Measurements from ENCODE around the gene MAGI3.
"Not testable (repeated sequence)": the region's sequence is repeated elsewhere in the genome, so short reads cannot be mapped to it uniquely, and the experiment has no call there.

The MAGI3 gene

DNA sequence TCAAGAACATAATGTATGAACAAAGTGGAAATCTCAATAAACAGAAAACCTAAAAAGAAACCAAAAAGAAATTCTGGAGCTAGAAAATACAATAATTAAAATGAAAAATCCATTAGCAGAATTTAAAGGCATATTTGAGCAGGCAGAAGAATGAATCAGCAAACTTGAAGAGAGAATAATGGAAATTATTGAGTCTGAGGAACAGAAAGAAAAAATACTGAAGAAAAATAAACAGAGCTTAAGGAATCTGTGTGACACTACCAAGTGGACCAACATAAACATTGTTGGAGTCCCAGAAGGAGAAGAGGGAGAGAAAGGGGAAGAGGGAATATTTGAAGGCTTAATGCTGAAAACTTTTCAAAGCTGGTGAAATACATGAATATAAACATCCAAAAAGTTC, 54.5 kb downstream of the MAGI3 start:
- TF ChIP-seq ZNF274 (IDR thresholded peaks at IDR 0.05; ENCODE audit: low read depth, low read length), result no peak

DNA sequence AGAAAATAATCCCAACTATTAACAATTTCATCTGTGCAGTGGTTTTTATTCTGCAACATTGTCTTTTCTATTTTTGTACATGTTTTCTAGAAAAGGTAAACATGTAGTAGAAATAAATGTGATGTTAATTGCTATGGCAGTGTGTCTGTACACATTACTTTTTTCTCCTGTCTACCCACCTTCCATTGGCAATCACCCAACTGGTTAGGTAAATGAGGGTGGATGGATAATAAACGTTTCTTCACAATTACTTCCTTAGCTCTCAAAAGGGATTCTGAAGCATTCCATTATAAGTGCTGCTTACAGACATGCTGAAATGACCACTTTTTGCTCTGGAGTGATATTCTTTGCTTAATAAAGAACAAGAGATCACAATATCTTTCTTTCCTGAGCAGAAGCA, 61.4 kb downstream of the MAGI3 start:
- no peak overlapping the region for H3K4me3 ChIP-seq (ENCODE audit: low read length)

More for the DNA sequence above, 54.5 kb downstream of the MAGI3 start:
- no peak overlapping the region for H3K4me3 ChIP-seq (ENCODE audit: low read length)

DNA sequence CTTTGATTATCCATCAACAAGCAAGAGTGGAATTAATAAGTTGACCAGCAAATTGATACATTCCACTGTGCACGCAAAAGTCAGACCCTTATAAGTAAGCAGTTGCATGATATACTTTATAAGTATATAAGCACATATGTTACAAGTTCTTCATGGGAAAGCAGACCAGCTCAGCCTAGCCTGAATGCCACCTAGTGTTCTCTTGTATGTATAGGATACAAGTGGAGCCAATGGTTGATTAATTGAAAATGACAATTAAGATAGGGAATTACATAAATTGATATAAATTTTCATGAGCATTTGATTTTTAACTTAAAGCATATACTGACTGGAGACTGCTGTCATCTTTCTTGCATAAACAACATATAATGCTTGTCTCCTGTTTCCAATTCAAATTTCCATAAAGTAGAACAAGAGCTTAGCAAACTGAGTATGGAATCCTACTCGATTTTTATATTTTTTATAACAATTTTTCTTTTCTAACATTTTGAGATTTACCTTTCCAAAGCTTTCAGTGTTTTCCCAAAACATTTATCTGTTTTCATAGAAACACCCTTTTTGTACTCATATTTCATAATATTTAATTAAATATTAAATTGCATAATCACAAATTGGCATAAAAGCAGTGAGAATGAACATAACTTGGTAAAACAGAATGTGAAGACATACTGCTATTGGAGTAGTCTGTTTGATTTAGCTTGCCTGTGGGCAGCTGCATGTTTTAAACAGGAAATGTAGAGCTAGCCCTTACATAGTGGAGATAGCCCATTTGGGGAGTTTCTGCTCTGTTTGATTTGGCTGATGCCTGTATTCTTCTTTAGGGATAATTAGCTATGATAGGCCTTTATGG, 62.8 kb downstream of the MAGI3 start:
- H3K4me3 ChIP-seq (ENCODE audit: low read length), result no peak overlapping the region
- TF ChIP-seq ZNF274 (IDR thresholded peaks at IDR 0.05; ENCODE audit: low read depth, low read length), result no peak

More for the DNA sequence above, 61.4 kb downstream of the MAGI3 start:
- TF ChIP-seq ZNF274 (IDR thresholded peaks at IDR 0.05; ENCODE audit: low read depth, low read length), result no peak

DNA sequence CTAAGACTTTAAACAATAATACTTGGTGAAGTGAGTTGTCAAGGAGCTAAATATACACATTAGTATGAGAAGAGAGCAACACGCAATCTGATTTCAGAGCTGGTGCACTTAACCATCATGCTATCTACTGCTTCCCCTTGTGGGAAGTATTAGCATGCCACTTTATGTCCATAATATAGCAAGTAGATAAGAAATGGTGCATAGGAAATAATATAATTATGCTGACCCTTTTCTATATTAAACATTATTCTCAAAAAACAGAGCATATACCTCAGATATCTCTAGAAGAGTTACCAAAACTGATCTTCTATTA, 63.4 kb downstream of the MAGI3 start:
- no peak overlapping the region for H3K4me3 ChIP-seq (ENCODE audit: low read length)
- no peak for TF ChIP-seq ZNF274 (IDR thresholded peaks at IDR 0.05; ENCODE audit: low read depth, low read length)

DNA sequence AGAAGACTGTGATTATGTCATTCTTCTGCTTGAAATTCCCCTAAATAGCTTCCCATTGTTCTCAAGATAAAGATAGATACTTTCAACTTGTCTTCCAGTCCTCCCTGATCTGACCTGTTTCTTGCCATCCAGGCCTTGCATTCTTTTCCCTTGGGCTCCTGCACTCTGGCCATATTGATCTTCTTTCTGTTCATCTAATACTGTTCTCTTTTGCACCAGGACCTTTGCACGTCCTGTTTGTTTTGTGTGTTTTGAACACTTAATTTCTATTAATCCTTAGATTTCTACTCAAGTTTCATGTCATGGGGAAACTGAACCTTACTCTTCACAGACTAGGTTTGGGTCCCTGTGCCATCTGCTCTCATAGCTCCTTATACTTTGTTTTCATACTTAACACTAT, 65.1 kb downstream of the MAGI3 start:
- no peak for TF ChIP-seq ZNF274 (IDR thresholded peaks at IDR 0.05; ENCODE audit: low read depth, low read length)
- H3K4me3 ChIP-seq (ENCODE audit: low read length), result no peak overlapping the region

DNA sequence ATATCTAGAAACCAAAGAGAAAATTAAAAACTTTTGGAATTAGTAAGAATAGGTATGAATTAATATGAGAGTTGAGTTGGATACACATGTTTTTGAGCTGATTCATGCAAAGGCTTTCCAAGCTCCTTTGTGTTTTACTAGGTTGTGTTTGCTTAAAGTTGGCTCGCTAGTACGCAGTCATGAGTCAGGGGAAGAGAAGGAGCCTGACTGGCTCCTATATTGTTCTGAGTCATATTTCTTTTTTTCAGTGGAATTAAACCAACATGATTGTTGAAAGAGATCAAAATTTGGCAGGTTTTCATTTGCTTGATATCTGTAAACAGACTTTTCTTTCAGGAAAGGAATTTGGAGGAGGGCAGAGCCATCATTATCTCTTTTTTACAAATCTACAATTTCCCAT, 66.7 kb downstream of the MAGI3 start:
- TF ChIP-seq ZNF274 (IDR thresholded peaks at IDR 0.05; ENCODE audit: low read depth, low read length), result no peak
- no peak overlapping the region for H3K4me3 ChIP-seq (ENCODE audit: low read length)

DNA sequence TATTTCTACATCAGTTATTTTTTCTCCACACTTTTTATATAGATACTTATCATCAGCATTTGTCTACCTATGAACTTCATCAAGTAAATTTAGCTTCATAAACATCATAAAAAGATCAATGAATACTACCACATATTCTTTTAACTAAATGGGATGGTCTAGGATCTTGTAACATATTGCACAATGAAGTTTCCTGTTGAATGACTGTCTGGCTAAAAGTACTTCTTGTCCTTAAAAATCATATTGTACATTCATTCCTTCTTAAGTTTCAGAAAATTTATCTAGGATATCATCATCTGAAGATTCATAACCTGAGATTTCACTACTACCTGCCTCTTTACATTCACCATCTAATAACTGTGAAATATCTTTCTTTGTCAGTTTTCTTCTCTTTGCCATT, 69.0 kb downstream of the MAGI3 start:
- no peak overlapping the region for H3K4me3 ChIP-seq (ENCODE audit: low read length)
- no peak for TF ChIP-seq ZNF274 (IDR thresholded peaks at IDR 0.05; ENCODE audit: low read depth, low read length)

DNA sequence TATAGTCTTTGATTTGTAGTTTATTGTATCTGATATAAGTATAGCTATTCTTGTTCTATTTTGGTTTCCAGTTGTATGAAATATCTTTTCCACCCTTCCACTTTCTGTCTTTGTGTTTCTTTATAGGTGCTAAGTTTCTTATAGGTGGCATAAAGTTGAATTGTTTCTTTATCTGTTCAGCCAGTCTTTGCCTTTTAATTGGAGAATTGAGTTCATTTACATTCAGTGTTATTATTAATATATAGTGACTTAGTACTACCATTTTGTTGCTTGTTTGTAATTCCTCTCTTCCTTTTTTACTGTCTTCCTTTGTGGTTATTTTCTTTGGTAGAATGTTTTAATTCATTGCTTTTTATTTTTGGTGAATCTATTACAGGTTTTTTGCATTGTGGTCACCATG, 77.7 kb downstream of the MAGI3 start:
- TF ChIP-seq ZNF274 (IDR thresholded peaks at IDR 0.05; ENCODE audit: low read depth, low read length), result no peak
- H3K4me3 ChIP-seq (ENCODE audit: low read length), result no peak overlapping the region

DNA sequence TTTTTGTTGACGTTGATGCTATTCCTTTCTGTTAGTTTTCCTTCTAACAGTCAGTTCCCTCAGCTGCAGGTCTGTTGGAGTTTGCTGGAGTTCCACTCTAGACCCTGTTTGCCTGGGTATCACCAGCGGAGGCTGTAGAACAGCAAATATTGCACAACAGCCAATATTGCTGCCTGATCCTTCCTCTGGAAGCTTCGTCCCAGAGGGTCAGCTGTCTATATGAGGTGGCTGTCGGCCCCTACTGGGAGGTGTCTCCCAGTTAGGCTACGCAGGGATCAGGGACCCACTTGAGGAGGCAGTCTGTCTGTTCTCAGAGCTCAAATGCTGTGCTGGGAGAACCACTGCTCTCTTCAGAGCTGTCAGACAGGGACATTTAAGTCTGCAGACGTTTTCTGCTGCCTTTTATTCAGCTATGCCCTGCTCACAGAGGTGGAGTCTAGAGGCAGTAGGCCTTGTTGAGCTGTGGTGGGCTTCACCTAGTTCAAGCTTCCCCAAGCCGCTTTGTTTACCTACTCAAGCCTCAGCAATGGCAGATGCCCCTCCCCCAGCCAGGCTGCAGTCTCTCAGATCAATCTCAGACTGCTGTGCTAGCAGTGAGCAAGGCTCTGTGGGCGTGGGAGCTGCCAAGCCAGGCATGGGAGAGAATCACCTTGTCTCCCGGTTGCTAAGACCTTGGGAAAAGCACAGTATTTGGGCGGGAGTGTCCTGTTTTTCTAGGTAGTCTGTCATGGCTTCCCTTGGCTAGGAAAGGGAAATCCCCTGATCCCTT, 88.3 kb downstream of the MAGI3 start:
- not testable (repeated sequence) for H3K4me3 ChIP-seq (ENCODE audit: low read length)

DNA sequence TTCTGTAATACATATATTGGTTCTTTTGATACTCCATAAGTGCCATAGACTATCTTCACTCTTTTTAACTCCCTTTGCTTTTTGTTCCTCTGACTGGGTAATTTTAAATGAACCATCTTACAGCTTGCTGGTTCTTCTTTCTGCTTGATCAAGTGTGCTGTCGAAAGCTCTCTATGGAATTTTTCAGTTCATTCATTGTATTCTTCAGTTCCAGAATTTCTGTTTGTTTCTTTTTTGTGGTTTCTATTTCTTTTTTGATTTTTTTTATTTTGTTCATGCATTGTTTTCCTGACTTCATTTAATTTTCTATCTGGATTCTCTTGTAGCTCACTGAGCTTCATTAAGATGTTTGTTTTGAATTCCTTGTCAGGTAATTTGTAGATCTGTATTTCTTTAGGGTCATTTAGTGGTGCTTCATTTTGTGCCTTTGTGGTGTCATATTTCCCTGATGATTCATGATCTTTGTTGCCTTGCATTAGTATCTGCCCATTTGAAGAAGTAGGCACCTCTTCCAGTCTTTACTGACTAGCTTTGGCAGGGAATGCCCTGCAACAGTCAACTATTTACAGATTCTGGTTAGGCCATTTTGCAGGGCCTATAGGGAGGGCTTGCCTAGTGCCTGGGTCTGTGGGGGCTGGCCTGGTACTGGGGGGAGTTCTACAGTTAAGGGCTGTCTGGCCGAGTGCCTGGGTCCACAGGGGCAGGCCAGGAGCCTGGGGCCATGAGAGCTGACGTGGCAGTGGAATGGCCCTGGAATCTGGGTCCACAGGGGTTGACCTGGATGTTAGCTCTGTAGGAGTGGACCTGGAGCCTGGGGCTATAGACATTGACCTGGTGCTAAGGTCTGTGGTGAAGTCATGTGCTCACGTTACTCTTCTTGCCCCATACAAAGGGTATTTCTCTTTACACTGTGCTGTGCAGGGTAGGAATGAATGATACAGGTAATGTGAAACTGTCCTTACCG, 89.7 kb downstream of the MAGI3 start:
- no peak overlapping the region for H3K4me3 ChIP-seq (ENCODE audit: low read length)
- TF ChIP-seq ZNF274 (IDR thresholded peaks at IDR 0.05; ENCODE audit: low read depth, low read length), result no peak

DNA sequence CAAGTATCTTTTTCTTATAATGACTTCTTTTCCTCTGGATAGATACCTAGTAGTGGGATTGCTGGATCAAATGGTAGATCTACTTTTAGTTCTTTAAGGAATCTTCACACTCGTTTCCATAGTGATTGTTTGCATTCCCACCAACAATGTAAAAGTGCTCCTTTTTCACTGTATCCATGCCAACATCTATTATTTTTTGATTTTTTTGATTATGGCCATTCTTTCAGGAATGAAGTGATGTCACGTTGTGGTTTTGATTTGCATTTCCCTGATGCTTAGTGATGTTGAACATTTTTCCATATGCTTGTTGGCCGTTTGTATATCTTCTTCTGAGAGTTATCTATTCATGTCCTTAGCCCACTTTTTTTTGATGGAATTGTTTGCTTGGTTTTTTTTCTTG, 94.8 kb downstream of the MAGI3 start:
- H3K4me3 ChIP-seq (ENCODE audit: low read length), result not testable (repeated sequence)

DNA sequence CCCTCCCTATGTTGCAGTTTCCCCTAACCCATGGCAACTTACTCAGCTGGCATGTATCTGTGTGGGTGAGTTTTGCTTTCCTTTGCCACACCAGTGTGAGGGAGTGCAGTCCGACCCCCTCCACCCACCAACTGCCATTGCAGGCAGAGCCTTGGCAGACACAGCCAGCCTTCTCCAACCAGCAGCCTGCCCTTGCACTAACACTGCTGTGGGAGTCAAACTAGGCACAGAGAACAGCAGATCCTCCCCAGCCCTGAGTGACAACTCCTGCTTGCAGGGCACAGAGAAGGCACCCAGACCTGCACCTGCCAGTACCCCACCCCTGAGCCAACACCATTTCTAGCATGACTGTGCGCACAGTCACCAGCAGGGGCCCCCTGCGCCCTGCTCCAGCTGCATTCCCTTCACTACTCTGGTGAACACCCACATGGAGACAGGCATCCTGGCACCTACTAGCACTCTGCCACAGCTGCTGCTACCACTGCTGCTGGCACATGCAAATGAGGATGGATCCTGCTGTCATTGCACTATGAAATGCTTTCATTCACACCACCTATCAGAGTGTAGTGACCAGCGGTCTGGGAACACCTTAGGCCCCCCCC, 98.4 kb downstream of the MAGI3 start:
- no peak for TF ChIP-seq ZNF274 (IDR thresholded peaks at IDR 0.05; ENCODE audit: low read depth, low read length)
- no peak overlapping the region for H3K4me3 ChIP-seq (ENCODE audit: low read length)

DNA sequence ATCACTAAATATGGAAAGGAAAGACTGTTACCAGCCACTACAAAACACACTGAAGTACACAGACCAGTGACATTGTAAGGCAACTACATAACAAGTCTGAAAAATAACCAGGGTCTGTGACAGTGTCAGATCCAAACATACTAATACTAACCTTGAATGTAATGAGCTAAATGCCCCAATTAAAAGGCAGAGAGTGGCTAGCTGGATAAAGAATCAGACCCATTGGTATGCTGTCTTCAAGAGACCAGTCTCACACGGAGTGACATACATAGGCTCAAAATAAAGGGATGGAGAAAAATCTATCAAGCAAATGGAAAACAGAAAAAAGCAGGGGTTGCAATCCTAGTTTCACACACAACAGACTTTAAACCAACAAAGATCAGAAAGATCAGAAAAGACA, 100.1 kb downstream of the MAGI3 start:
- no peak for TF ChIP-seq ZNF274 (IDR thresholded peaks at IDR 0.05; ENCODE audit: low read depth, low read length)

DNA sequence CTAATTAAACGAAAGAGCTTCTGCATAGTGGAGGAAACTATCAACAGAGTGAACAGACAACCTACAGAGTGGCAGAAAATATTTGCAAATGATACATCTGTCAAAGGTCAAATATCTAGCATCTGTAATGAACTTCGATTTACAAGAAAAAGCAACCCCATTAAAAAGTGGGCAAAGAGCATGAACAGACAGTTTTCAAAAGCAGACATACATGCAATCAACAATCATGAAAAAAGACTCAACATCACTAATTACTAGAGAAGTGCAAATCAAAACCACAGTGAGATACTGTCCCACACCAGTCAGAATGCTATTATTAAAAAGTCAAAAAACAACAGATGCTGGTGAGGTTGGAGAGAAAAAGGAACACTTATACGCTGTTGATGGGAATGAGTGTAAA, 103.2 kb downstream of the MAGI3 start:
- H3K4me3 ChIP-seq (ENCODE audit: low read length), result no peak overlapping the region
- TF ChIP-seq ZNF274 (IDR thresholded peaks at IDR 0.05; ENCODE audit: low read depth, low read length), result no peak

More for the DNA sequence above, 100.1 kb downstream of the MAGI3 start:
- H3K4me3 ChIP-seq (ENCODE audit: low read length), result no peak overlapping the region
